ENCODE data around the gene METTL5.
"Not testable (repeated sequence)": the region's sequence is repeated elsewhere in the genome, so short reads cannot be mapped to it uniquely, and the experiment has no call there.

Gene METTL5

DNA sequence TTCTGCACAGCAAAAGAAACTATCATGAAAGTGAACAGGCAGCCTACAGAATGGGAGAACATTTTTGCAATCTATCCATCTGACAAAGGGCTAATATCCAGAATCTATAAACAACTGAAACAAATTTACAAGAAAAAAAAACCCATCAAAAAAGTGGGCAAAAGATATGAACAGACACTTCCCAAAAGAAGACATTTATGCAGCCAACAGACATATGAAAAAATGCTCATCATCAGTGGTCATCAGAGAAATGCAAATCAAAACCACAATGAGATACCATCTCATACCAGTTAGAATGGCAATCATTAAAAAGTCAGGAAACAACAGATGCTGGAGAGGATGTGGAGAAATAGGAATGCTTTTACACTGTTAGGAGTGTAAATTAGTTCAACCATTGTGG lies 7.7 kb downstream of the METTL5 start:
- not testable (repeated sequence) for ATAC-seq, H3K27me3 Mint-ChIP-seq, DNase-seq, H3K27ac Mint-ChIP-seq, H3K4me3 Mint-ChIP-seq, H3K9me3 Mint-ChIP-seq
- H3K4me1 Mint-ChIP-seq: peaks cover 37% of the 10 kb centered on the region

- no peaks in the 10 kb centered on the region for H3K27me3 Mint-ChIP-seq
- ATAC-seq: peak; percentile 89
- H3K27ac Mint-ChIP-seq: no peak overlapping the region
- DNase-seq: peak in 1 of 2 donors; percentile 20
- H3K4me3 Mint-ChIP-seq: no peak overlapping the region
- H3K4me1 Mint-ChIP-seq: peaks cover 26% of the 10 kb centered on the region
- no peaks in the 10 kb centered on the region for H3K9me3 Mint-ChIP-seq
Observed at GRCh38 chr2:169815849-169816248, 8.9 kb downstream of the METTL5 start.

- Mint-ChIP-seq H3K27ac (no peak overlapping the region), H3K9me3 (no peaks in the 10 kb centered on the region), H3K4me1 (no peaks in the 10 kb centered on the region), H3K27me3 (no peaks in the 10 kb centered on the region), H3K4me3 (no peak overlapping the region)
- no peak for DNase-seq
- no peak for ATAC-seq
Observed at GRCh38 chr2:169808221-169808620, 16.5 kb downstream of the METTL5 start.

GRCh38 chr2:169806586-169806985 lies 18.1 kb downstream of the METTL5 start:
- no peaks in the 10 kb centered on the region for H3K9me3 Mint-ChIP-seq
- peak overlapping the region; percentile 40 to 42 for H3K27ac Mint-ChIP-seq
- H3K4me3 Mint-ChIP-seq: no peak overlapping the region
- ATAC-seq: no peak
- no peak for DNase-seq
- H3K4me1 Mint-ChIP-seq: peaks cover 15% of the 10 kb centered on the region
- H3K27me3 Mint-ChIP-seq: no peaks in the 10 kb centered on the region

- H3K9me3 Mint-ChIP-seq: no peaks in the 10 kb centered on the region
- H3K27ac Mint-ChIP-seq: no peak overlapping the region
- H3K27me3 Mint-ChIP-seq: no peaks in the 10 kb centered on the region
- ATAC-seq: no peak
- H3K4me1 Mint-ChIP-seq: peaks cover 18% of the 10 kb centered on the region
- no peak overlapping the region for H3K4me3 Mint-ChIP-seq
- DNase-seq: no peak
Observed at GRCh38 chr2:169803480-169803879, 21.2 kb downstream of the METTL5 start.

DNA sequence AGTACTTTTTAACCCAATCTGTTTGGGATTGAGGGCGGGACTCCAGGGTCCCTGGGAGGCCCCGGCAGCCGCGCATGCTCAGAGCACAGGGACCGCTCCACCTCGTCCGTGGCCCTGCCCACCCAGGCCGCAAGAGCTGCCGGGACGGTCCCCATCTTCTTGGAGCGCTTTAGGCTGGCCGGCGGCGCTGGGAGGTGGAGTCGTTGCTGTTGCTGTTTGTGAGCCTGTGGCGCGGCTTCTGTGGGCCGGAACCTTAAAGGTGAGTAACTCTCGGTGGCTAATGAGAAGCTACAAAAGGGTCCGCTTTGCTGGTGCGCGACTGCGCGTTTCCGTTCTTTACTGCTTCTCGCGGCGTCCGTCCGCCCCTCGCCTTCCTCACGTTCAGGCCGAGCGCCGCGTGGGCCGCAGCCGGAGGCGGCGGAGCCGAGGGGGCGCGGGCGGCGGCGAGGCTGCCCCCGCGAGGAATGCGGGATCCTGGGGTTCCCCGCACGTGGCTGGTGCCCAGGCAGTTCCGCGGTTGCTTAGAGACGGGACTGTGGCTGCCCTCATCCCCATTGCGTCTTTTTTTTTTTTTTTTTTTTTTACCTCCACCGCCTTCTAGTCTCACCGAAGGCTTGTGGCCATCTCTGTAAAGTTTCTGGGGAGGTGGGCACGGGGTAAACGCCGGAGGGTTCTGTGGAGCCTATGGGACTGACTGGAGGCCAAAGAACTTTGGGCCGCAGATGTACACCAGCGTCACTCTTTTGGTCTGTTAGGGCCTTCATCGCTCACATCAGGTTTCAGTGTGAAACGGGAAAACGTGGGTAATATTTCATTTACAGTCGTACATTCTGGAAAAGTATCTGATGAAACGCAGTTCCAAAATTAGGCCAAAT lies 25.8 kb downstream of the METTL5 start, which contains the start of gene SSB:
TSS of gene SSB (plus strand) at position 154 of the 875 bp plus-strand sequence. CDS start 2,090 bp downstream, outside the sequence.
- Mint-ChIP-seq H3K4me3 (peak within 1 kb of the TSS; percentile 92 to 95), H3K9me3 (no peaks in the 10 kb centered on the region), H3K27me3 (no peaks in the 10 kb centered on the region), H3K4me1 (peaks cover 23% of the 10 kb centered on the region), H3K27ac (peak within 1 kb of the TSS; percentile 99)
- ATAC-seq (peak; percentile 97), DNase-seq (peak; percentile 87 to 96)

DNA sequence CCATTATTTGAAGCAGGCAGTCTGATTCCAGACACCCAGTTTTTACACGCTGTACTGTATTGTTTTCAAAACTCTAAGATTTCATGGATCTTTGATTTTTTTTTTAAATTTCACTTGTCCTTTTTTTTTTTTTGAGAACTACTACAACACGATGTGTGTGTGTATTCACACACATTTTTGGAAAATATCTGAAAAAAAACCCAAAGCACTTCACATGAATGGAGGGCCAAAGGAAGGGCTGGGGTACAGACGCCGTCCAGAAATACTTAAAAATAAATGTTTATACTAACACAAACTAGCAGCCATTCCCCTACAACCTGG lies 26.3 kb downstream of the METTL5 start:
- ATAC-seq (no peak), DNase-seq (no peak)
- H3K4me3 Mint-ChIP-seq: peak overlapping the region; percentile 92 to 95
- peak overlapping the region; percentile 92 to 95 for H3K27ac Mint-ChIP-seq
- no peaks in the 10 kb centered on the region for H3K27me3 Mint-ChIP-seq
- H3K4me1 Mint-ChIP-seq: peaks cover 23% of the 10 kb centered on the region
- H3K9me3 Mint-ChIP-seq: no peaks in the 10 kb centered on the region

GRCh38 chr2:169797601-169798000 lies 27.1 kb downstream of the METTL5 start:
- DNase-seq (no peak), ATAC-seq (no peak)
- H3K4me3 Mint-ChIP-seq: peak overlapping the region; percentile 13 to 16
- no peaks in the 10 kb centered on the region for H3K27me3 Mint-ChIP-seq
- H3K27ac Mint-ChIP-seq: no peak overlapping the region
- peaks cover 18% of the 10 kb centered on the region for H3K4me1 Mint-ChIP-seq
- H3K9me3 Mint-ChIP-seq: no peaks in the 10 kb centered on the region

GRCh38 chr2:169796441-169796840 lies 28.3 kb downstream of the METTL5 start:
- DNase-seq (no peak), ATAC-seq (no peak)
- Mint-ChIP-seq H3K4me1 (peaks cover 8% of the 10 kb centered on the region), H3K9me3 (no peaks in the 10 kb centered on the region), H3K4me3 (no peak overlapping the region), H3K27ac (no peak overlapping the region), H3K27me3 (no peaks in the 10 kb centered on the region)

GRCh38 chr2:169795181-169795580 lies 29.5 kb downstream of the METTL5 start:
- H3K27ac Mint-ChIP-seq: no peak overlapping the region
- ATAC-seq: no peak
- H3K27me3 Mint-ChIP-seq: peaks cover 8% of the 10 kb centered on the region
- H3K4me1 Mint-ChIP-seq: peaks cover 8% of the 10 kb centered on the region
- no peaks in the 10 kb centered on the region for H3K9me3 Mint-ChIP-seq
- no peak for DNase-seq
- H3K4me3 Mint-ChIP-seq: no peak overlapping the region

DNA sequence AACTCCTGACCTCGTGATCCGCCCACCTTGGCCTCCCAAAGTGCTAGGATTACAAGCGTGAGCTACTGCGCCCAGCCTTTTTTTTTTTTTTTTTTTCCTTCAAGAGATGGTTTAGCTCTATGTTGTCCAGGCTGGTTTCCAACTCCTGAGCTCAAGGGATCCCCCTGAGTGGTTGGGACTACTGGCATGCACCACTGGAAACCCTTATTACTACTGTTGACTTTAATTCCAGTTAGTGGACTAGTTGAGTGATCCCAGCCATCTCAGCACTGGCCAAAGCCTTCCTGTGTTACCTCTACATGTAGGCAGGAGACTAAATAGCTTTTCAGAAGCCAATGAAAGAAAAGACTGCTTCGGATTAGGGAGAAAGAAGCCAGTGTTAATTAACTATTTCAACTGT lies 34.1 kb downstream of the METTL5 start:
- ATAC-seq: no peak
- Mint-ChIP-seq H3K9me3 (no peaks in the 10 kb centered on the region), H3K4me3 (no peak overlapping the region), H3K4me1 (peaks cover 8% of the 10 kb centered on the region), H3K27me3 (peaks cover 34% of the 10 kb centered on the region), H3K27ac (no peak overlapping the region)
- no peak for DNase-seq

GRCh38 chr2:169782513-169782912 lies 42.2 kb downstream of the METTL5 start:
- Mint-ChIP-seq H3K4me1 (no peaks in the 10 kb centered on the region), H3K27ac (no peak overlapping the region), H3K9me3 (no peaks in the 10 kb centered on the region), H3K27me3 (peaks cover under 1% of the 10 kb centered on the region), H3K4me3 (no peak overlapping the region)
- DNase-seq (no peak), ATAC-seq (no peak)

- H3K27ac Mint-ChIP-seq: no peak overlapping the region
- H3K4me1 Mint-ChIP-seq: no peaks in the 10 kb centered on the region
- DNase-seq (no peak), ATAC-seq (no peak)
- H3K27me3 Mint-ChIP-seq: no peaks in the 10 kb centered on the region
- no peak overlapping the region for H3K4me3 Mint-ChIP-seq
- H3K9me3 Mint-ChIP-seq: no peaks in the 10 kb centered on the region
Observed at GRCh38 chr2:169781249-169782013, 43.3 kb downstream of the METTL5 start.

DNA sequence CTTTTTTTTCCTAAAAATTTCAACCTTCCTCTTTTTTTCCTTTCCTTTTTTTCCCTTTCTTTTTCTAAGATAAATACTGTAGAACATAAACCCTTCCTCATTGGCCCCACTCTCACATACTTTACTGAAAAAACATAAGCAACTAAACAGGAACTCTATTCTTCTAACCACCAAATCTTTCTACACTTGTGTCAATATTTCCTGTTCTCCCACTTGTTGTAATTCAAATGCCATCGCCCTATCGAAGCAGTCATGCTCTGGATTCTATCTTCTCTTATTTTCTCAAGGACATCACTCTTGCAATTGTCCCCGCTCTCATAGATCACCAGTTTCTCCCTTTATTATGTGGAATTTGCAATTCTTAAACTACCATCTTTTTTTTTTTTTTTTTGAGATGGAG lies 46.3 kb downstream of the METTL5 start:
- no peak for DNase-seq
- ATAC-seq: no peak
- Mint-ChIP-seq H3K27me3 (no peaks in the 10 kb centered on the region), H3K4me3 (no peak overlapping the region), H3K27ac (no peak overlapping the region), H3K9me3 (no peaks in the 10 kb centered on the region), H3K4me1 (no peaks in the 10 kb centered on the region)

- ATAC-seq: no peak
- Mint-ChIP-seq H3K27me3 (no peaks in the 10 kb centered on the region), H3K4me1 (no peaks in the 10 kb centered on the region), H3K27ac (no peak overlapping the region), H3K4me3 (no peak overlapping the region), H3K9me3 (no peaks in the 10 kb centered on the region)
- no peak for DNase-seq
Observed at GRCh38 chr2:169776252-169776761, 48.4 kb downstream of the METTL5 start.

- H3K4me3 Mint-ChIP-seq: no peak overlapping the region
- no peaks in the 10 kb centered on the region for H3K4me1 Mint-ChIP-seq
- no peaks in the 10 kb centered on the region for H3K27me3 Mint-ChIP-seq
- ATAC-seq (no peak), DNase-seq (no peak)
- no peaks in the 10 kb centered on the region for H3K9me3 Mint-ChIP-seq
- no peak overlapping the region for H3K27ac Mint-ChIP-seq
Observed at GRCh38 chr2:169775765-169776164, 48.9 kb downstream of the METTL5 start.

Measured in stimulated activated naive CD8-positive, alpha-beta T cell treated with anti-CD3 and anti-CD28 coated beads, Interleukin-15, amount 100 ng/mL, for 72 hours (primary cell).